GM13976 (cell line): Measurements from ENCODE around the gene ZSCAN5A.

Source experiments
- DNase-seq: peaks from one replicate; pipeline ENCODE4 v3.0.0; 2012; ENCODE audit warnings: low spot score
- in situ Hi-C: fragments of 300-500 bp; cut with MboI; formaldehyde crosslinking; loops from one replicate; pipeline ENCODE4 v1.12.0; 2022; ENCODE audit warnings: low sequenced_read_pairs, mixed read lengths, inconsistent platforms; ENCODE audit not compliant: unreplicated experiment
- TF ChIP-seq, protein P1 (sequence below): IDR thresholded peaks from 2 replicates; pipeline ENCODE4 v1.5.1; 2012; ENCODE audit warnings: borderline replicate concordance, mild to moderate bottlenecking; ENCODE audit not compliant: insufficient read depth; ENCODE audit errors: extremely low read depth, missing control alignments, control extremely low read depth

ZSCAN5A gene

DNA sequence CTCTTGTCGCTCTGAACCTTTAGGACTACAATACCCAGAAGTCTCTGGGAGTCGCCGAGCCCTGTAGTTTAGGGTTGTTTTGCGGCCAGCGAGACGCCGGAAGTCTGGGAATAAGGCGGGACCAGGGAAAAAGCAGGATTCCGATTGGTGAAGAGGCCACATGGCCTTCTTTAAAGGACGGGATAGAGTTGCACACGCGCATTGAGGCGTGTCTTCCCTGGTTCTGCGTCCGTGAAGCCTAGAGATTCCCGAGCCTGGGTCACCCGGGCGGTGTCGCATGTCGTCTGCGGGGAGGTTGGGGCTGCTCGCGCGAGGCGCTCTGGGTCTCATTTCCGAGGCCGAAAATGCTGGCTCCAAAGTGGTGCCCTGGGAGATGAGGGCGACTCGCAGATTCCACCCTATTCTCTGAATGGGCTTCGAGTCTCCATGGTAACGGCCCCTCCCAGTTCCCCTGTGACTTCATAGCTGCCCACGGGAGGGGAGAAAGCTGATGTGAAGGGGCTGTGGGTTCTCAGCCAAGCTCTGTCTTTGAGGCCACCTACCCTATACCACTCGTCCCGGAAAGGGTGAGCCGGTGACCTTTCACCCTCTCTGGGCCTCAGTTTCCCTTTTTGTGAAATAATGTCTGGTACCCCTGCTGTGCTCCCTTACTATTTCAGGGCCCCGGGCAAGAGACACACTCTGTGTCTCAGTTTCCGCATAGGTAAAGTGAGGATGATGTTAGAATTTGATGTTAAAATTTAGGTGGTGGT is 614 bp upstream of the ZSCAN5A start:
- TF ChIP-seq, protein P1, sequence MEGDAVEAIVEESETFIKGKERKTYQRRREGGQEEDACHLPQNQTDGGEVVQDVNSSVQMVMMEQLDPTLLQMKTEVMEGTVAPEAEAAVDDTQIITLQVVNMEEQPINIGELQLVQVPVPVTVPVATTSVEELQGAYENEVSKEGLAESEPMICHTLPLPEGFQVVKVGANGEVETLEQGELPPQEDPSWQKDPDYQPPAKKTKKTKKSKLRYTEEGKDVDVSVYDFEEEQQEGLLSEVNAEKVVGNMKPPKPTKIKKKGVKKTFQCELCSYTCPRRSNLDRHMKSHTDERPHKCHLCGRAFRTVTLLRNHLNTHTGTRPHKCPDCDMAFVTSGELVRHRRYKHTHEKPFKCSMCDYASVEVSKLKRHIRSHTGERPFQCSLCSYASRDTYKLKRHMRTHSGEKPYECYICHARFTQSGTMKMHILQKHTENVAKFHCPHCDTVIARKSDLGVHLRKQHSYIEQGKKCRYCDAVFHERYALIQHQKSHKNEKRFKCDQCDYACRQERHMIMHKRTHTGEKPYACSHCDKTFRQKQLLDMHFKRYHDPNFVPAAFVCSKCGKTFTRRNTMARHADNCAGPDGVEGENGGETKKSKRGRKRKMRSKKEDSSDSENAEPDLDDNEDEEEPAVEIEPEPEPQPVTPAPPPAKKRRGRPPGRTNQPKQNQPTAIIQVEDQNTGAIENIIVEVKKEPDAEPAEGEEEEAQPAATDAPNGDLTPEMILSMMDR, result no peak
- in situ Hi-C loops, result no loop called here
- DNase-seq, result peak; percentile 92

GRCh38 chr19:56314018-56314380 is 640 bp downstream of the ZSCAN5A start:
- TF ChIP-seq, protein P1, result no peak
- DNase-seq, result no peak
- in situ Hi-C loops, result no loop called here

DNA sequence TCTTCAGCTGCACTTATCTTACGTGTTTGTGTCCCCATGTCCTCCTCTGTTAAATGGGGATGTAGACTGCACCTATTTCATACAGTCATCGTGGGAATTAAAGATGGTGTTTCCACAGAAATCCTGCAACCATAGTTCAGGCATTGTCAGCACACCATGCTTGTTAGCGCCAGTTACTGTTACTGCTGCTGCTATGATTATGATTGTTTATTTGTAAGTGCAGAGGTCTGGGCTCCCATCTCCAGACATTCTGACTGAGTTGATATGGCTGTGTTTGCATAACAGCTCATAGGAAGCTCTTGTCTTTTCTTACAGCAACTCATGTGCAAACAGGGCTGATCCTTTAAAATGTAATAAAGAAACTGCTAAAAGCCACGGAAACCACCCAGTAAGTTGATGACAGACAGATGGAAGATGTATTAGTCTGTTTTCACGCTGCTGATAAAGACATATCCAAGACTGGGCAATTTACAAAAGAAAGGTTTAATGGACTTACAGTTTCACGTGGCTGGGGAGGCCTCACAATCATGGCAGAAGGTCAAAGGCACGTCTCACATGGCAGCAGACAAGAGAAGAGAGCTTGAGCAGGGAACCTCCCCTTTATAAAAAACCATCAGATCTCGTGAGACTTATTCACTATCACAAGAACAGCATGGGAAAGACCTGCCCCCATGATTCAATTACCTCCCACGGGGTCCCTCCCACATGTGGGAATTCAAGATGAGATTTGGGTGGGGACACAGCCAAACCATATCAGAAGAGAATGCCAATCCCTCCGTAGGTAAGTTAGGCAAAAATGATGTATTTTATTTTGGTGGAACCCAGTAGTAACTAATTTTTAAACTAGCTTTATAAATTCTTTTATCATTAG is 1.6 kb downstream of the ZSCAN5A start:
- no peak for DNase-seq
- TF ChIP-seq, protein P1, result no peak
- in situ Hi-C loops, result no loop called here

DNA sequence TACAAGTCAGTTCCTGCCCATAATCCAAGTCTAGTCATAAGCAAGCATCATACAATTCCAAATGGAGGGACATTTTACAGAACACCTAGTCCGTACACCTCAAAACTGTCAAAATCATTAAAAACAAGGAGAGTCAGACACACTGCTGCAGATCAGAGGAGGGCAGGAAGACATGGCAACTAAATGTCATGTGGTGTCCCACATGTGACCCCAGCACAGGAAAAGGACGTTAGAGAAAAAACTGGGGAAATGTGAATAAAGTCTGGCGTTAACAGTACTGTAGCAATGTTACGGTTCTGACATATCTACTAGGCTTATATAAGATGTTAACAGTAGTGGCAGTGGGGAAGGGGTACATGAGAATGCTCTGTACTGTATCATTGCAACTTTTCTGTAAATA is 2.3 kb downstream of the ZSCAN5A start:
- TF ChIP-seq, protein P1, result no peak
- DNase-seq, result no peak
- in situ Hi-C loops, result no loop called here

GRCh38 chr19:56310462-56310861 is 4.2 kb downstream of the ZSCAN5A start:
- in situ Hi-C loops, result no loop called here
- TF ChIP-seq, protein P1, result no peak
- no peak for DNase-seq

DNA sequence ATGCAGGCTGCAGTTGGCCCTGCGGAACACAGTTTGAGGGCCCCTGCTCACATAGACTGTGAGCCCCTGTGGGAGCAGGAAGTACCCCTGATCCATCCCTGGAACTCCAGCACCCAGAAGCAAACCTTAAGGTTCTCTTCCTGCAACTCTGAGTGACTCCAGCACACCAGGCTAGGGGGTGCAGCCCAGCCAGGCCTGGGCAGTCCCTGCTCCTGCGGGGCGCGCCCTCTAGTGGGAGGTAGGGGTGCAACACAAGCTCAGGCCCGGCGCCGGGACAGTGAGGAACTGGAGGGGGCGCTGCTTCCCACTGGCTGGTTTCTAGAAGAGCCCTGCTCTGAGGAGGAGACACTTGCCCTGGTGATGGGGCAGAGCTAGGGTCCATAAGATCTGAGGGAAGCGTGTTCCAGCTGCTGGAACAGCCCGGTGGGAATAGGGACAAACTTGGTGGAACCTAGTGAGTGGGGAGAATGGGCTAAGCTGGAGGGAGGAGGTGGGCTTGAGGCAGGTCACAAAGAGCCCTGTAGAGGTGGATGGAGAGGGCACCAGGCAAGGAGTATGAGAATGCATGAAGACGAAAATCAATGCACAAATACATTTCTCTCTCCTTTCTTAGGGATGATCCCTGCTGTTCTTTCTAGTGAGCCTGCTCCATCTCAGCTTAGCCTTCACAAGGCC is 5.0 kb downstream of the ZSCAN5A start:
- TF ChIP-seq, protein P1, result peak; percentile 83
- in situ Hi-C loops, result no loop called here
- DNase-seq, result peak; percentile 69
